NCI-H187 treated with DMSO at 0.1 percent for 48 hours (cell line): Measurements from ENCODE around the gene ZC3H13.

ENCODE experiments used
- DNase-seq: peaks from one replicate; lab custom pipeline; 2025; lab: John Stamatoyannopoulos, UW

ZC3H13 gene

GRCh38 chr13:46063292-46063691, 10.7 kb upstream of the ZC3H13 start:
- DNase-seq, result no peak

GRCh38 chr13:46062185-46062584, 9.6 kb upstream of the ZC3H13 start:
- DNase-seq, result no peak

GRCh38 chr13:46059405-46059804, 6.9 kb upstream of the ZC3H13 start:
- no peak for DNase-seq

GRCh38 chr13:46058268-46058667, 5.7 kb upstream of the ZC3H13 start:
- no peak for DNase-seq

- DNase-seq, result no peak
Measured at GRCh38 chr13:46057256-46058015, 4.9 kb upstream of the ZC3H13 start.

- DNase-seq, result no peak
Measured at GRCh38 chr13:46053162-46054012, 841 bp upstream of the ZC3H13 start.

GRCh38 chr13:46051968-46052318, 603 bp downstream of the ZC3H13 start:
- no peak for DNase-seq

GRCh38 chr13:46050771-46051170, 1.8 kb downstream of the ZC3H13 start:
- no peak for DNase-seq

- no peak for DNase-seq
Measured at GRCh38 chr13:46045424-46045823, 7.1 kb downstream of the ZC3H13 start.

- DNase-seq, result no peak
Measured at GRCh38 chr13:46043647-46044046, 8.9 kb downstream of the ZC3H13 start.

GRCh38 chr13:46041419-46041839, 11.1 kb downstream of the ZC3H13 start:
- no peak for DNase-seq

GRCh38 chr13:46040763-46041162, 11.8 kb downstream of the ZC3H13 start:
- no peak for DNase-seq

GRCh38 chr13:46039411-46040182, 12.9 kb downstream of the ZC3H13 start:
- DNase-seq, result no peak

GRCh38 chr13:46038296-46038695, 14.2 kb downstream of the ZC3H13 start:
- no peak for DNase-seq

- no peak for DNase-seq
Measured at GRCh38 chr13:46035066-46035465, 17.5 kb downstream of the ZC3H13 start.

- no peak for DNase-seq
Measured at GRCh38 chr13:46032341-46032740, 20.2 kb downstream of the ZC3H13 start.

GRCh38 chr13:46031581-46032263, 20.8 kb downstream of the ZC3H13 start:
- DNase-seq, result no peak

GRCh38 chr13:46025157-46025556, 27.4 kb downstream of the ZC3H13 start:
- DNase-seq, result no peak

GRCh38 chr13:46022481-46022880, 30.1 kb downstream of the ZC3H13 start:
- DNase-seq, result no peak

- DNase-seq, result no peak
Measured at GRCh38 chr13:46016216-46016615, 36.3 kb downstream of the ZC3H13 start.

GRCh38 chr13:46015366-46015765, 37.2 kb downstream of the ZC3H13 start:
- no peak for DNase-seq

- no peak for DNase-seq
Measured at GRCh38 chr13:46012404-46012803, 40.1 kb downstream of the ZC3H13 start.
